ENCODE data around the gene IFT88.

IFT88 gene

DNA sequence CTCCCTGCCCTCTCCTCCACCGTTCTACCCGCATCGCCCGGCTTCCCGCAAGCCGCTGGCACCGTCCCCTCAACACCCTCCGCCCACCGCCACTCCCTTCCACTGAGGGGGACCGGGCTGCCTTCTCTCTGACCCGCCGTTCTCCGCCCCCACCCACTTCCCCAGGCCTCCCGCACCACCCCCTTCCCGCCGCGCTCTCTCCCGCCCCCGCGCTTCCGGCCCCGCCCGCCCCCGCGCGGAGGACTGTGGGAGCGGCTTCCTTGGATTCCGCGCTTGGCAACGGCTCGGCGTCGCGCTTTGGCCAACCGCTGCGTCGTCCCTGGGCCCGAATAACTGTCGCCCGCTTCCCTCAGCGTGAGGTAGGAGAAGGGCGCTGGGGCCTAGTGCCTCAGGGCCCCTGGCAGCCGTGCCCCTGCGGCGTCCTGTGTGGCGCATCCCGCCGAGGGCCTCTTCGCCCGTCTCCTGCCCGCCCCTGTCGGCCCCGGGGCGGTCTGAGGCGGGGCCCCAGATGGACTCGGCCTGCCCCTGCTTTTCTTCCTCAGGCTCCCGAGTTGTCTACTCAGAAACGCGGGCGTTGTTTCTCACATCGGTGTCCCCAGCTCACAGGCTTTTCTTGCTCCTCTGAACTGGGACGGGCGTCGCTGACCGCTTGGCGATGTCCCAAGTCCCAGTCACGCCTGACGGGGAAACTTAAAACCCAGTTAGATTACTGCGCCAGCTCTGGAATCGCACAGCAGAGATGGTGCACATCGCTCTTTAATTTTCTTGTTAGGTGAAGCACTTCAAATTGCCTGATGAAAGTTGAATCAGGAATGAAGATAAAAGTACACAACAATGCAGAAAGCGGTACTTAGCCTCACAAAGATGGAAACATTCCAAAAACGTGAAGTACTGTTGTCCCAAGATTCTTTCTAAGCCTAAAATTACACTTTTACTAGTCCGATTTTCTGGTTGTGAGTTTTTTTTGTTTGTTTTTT, at the start of gene IFT88:
IFT88 (plus strand) TSS at position 260 of the 977 bp plus-strand sequence. CDS start 7,229 bp downstream, outside the sequence.
- DNase-seq: peak; percentile 76

DNA sequence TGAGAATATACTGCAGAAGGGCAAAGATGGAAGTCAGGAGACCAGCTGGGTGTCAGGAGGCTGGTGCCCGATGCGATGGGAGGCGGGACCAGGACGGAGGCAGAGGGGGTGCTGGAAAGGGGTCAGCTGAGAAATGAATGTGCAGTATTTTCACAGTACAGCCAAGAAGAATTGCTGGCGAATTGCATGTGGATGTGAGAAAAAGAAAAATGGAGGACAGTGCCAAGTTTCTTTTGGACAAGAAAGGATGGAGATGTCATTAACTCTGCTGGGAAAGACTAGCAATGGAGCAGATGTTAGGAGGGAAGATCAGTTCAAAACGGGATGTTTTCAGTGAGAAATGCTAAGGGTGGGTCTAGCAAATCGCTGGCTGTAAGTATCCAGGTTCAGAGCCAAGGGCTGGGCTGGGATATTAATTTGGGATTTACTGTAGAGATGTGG, 48.3 kb upstream of the IFT88 start:
- no peak for DNase-seq

DNA sequence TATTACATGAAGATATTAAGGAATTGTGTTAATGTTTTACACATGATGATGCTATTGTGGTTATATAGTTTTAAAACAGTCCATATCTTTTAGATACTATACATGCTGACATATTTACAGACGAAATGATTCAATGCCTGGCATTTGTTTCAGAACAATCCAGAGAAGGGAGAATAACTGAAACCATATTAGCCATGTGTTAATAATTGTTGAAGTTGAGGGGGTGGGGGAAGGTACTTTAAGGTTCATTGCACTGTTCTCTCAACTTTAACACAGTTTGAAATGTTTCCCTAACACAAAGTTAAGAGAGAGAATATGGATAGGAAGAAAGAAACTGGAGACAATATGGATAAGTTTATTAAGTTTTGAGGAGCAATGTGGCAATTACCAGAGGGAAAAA, 47.1 kb upstream of the IFT88 start:
- no peak for DNase-seq

GRCh38 chr13:20521364-20522115, 45.4 kb upstream of the IFT88 start:
- no peak for DNase-seq

GRCh38 chr13:20525144-20525600, 41.8 kb upstream of the IFT88 start:
- DNase-seq: no peak

- no peak for DNase-seq
Observed at GRCh38 chr13:20525601-20526544, 41.1 kb upstream of the IFT88 start, which contains the start of gene CRYL1. Gene CRYL1, minus strand, starts transcription at chr13:20525857. Its CDS starts 63 bp downstream, at chr13:20525794.

DNA sequence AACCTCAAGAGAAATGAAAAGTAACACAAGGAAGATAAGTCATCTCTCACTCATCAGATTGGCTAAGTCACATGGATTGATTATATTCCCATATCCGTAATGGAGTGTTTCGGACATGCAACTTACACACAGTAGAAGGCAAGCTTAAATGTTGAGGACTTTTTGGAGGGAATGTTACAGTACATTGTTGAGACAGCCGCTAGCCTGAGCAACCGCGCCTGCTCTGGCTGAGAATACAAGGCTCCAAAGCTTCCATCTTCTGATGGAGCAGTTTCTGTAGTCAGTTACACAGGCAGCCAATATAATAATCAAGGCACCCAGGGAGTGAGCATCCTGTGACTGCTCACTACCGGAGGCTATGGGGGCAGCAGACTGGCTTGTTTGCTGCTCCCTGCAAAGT, 40.3 kb upstream of the IFT88 start:
- no peak for DNase-seq

DNA sequence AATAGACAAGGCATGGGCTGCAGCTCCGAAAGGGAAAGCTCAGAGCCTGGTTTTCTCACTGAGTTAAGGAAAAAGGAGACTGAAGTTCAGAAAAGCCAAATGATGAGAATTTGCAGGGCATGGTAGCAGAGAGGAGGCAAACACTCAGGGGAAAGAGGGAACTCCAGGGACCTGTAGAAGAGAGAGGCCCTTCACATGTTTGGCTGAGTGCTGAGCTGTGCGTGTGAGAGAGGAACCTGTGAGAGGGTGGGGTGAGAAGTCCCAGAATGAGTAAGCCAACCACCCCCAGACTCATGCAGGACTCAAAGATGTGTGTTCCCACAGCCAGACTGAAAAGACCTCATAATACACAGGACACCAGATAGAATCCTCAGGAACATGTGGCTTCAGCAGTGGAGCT, 38.5 kb upstream of the IFT88 start:
- DNase-seq: no peak

DNA sequence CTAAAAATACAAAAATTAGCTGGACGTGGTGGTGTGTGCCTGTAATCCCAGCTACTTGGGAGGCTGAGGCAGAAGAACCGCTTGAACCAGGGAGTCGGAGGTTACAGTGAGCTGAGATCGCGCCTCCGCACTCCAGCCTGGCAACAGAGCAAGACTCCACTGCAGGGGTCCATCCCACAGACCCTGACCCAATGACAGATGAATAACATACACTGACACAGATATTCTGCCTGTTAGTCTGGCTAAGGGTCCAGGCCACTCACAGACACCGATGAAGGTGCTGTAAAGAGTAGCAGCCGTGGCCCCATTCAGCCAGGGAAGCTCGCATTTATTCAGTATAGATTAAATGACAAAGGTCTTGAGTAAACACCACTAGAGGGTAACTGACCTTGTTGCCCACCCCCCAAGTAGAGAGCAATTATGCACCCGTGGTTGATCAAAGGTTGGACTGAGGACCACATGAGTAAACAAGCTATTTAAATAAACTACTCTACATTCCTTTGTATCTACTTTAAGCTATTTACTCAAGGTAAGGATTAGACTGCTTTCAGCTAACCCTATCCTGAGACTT, 32.8 kb upstream of the IFT88 start:
- DNase-seq: no peak

DNA sequence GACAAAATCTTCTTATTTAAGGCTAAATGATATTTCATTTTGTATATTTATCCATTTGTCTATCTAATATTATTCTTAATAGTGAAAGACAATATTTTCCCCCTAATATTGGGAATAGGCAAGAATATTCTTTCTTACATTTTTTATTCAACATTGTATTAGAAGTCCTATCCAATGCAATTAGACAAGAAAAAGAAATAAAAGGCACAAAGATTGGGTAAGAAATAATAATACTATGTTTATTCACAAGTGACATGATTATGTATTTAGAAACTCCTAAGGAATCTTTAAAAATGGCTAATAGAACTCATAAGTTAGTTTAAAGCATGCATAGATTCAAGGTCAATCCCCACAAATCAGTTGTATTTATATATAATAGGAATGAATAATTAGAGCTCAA, 30.0 kb upstream of the IFT88 start:
- no peak for DNase-seq

- DNase-seq: no peak
Observed at GRCh38 chr13:20544201-20544923, 22.6 kb upstream of the IFT88 start.

DNA sequence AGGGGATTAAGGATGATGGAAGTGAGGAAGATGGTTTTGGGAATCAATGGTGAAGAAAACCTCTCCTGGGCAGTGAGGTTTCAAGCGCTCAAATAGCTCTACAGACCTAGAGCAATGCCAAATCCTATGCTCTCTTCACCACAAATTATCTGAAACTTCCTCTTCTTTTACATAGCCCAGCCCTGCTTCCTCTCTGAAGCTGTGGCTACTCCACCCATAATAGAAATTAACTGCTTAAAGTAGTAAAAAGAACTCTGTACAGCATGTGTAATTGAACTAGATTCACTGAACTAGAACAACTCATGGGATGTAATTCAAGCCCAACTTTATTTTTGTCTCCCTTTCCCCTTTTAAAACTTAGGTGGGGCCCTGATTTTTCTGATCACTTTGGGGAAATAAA, 20.4 kb upstream of the IFT88 start:
- DNase-seq: no peak

DNA sequence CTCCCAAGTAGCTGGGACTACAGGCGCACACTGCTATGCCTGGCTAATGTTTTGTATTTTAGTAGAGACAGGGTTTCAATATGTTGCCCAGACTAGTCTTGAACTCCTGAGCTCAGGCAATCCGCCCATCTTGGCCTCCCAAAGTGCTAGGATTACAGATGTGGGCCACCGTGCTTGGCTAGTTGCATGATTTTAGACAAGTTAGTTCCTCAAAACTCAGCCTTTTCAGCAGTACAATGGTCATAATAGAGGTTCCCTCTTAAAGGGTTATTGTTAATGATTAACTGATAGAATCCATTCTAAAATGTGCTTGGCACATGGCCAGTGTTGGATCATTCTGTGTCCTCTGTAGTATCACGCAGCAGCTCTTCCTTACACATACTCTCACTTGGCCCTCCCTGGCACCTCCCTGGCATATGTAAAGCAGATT, 19.5 kb upstream of the IFT88 start:
- no peak for DNase-seq

- DNase-seq: no peak
Observed at GRCh38 chr13:20550799-20551198, 16.2 kb upstream of the IFT88 start.

GRCh38 chr13:20553311-20553710, 13.6 kb upstream of the IFT88 start:
- no peak for DNase-seq

- no peak for DNase-seq
Observed at GRCh38 chr13:20558982-20559381, 8.0 kb upstream of the IFT88 start.

DNA sequence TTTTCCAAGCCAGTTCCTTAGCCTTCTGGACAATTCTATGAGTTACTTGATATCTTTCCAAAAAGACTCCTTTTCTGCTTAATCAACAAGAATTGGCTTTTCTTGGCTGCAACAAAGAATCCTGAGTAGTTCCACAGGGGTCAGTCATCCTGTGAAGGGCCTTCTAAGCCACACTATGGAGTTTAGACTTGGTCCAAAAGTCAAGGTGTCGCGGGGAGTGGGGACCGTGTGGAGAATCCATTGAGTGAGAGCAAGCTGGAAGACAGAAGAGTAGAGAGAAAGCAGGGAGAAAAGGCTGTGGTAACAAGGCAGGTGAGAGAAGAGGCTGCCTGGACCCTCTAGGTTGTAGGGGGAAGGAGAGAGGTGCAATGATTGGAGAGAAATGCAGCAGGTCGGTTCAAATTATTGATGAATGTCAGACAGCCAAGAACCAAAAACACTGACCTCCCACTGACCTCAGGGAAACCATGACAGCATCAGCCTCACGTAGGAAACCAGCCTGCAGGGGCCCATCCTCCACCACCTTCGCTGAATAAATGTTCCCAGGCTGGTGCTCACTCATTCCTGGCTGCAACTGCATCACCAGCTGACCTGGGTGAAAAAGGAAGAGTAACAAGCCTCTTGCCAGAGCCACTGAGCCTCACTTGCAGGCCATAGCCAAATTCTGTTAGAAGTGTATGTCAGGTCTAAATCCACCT, 7.1 kb upstream of the IFT88 start:
- no peak for DNase-seq

GRCh38 chr13:20561741-20562140, 5.2 kb upstream of the IFT88 start:
- no peak for DNase-seq

DNA sequence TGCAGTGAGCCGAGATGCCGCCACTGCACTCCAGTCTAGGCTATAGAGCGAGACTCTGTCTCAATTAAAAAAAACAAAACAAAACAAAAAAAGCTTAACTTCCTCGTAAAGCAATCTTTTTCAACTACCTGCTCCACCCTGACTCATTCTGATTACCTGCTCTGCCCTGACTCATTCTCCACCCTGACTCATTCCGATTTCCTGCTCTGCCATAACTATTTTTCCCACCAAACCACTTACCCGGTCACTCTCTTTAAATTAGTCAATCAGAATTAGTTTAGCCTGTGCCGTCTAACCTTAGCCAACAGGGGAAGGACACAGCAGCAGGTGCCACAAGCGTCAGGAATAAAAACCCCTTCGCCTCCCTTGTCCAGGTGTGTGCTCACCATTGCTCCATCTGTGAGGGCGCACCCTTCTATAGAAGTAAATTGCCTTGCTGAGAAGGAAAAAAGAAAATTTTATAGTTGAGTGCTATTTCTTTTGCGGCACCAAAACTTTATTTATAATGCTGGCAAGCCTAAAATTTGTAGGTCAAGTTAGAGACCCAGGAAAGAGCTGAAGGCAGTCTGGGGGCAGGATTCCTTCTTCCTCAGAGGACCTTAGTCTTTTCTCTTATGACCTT, 1.7 kb upstream of the IFT88 start:
- no peak for DNase-seq

DNA sequence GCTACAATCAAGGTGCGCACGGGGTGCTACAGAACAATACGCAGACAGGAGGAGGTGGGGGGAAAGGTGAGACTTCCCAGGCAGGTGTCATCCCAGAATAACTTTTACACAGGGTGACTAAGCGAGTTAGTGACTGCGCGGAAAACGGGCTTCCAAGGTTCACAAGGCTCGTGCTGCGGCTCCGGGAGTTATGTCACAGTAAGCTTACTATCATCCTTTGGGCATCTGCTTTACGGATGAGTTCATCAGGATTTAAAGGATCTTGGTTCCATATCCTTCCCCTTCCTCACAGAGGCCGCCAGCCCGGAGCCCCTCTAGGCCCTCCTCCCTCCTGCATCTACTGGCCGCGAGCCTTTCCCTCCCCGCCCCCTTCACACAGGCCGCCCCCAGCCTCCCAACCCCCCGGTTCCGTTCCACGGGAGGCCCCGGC, 474 bp upstream of the IFT88 start:
- no peak for DNase-seq

All from GOT3 (cell line).